Smooth muscle cell (in vitro differentiated cells): Measurements from ENCODE around the gene HNF1A. TPM values are rescaled to one million over a fixed set of nuclear protein-coding genes. Genes with fewer than 3 reads are reported as not detected.

ENCODE experiments used
- DNase-seq: peaks from one replicate; lab custom pipeline; 2025; ENCODE audit not compliant: unreplicated experiment; lab: John Stamatoyannopoulos, UW
- H2AFZ ChIP-seq: fragments of 200-600 bp; sonication (generic); 2 replicates; pipeline ENCODE4 v1.6.0; 2016; ENCODE audit warnings: antibody characterized with exemption, low read depth, mild to moderate bottlenecking
- H3F3A ChIP-seq: fragments of 200-600 bp; sonication (generic); 2 replicates; pipeline ENCODE4 v1.6.0; 2017; ENCODE audit warnings: antibody characterized with exemption, low read depth
- H3K27ac ChIP-seq: fragments of 200-600 bp; sonication (generic); 2 replicates; pipeline ENCODE4 v1.5.1; 2016; ENCODE audit warnings: low read depth, mild to moderate bottlenecking
- H3K27me3 ChIP-seq: fragments of 200-600 bp; sonication (generic); 2 replicates; pipeline ENCODE4 v1.6.1; 2016; ENCODE audit warnings: low read depth, mild to moderate bottlenecking
- H3K36me3 ChIP-seq: fragments of 200-600 bp; sonication (generic); 2 replicates; pipeline ENCODE4 v1.5.1; 2016; ENCODE audit warnings: low read depth
- H3K4me1 ChIP-seq: fragments of 200-600 bp; sonication (generic); 2 replicates; pipeline ENCODE4 v1.5.1; 2016; ENCODE audit warnings: low read depth
- H3K4me2 ChIP-seq: fragments of 200-600 bp; sonication (generic); 2 replicates; pipeline ENCODE4 v1.6.0; 2016; ENCODE audit warnings: mild to moderate bottlenecking
- H3K4me3 ChIP-seq: fragments of 200-600 bp; sonication (generic); 2 replicates; pipeline ENCODE4 v1.5.1; 2016; ENCODE audit warnings: mild to moderate bottlenecking
- H3K79me2 ChIP-seq: fragments of 200-600 bp; sonication (generic); 2 replicates; pipeline ENCODE4 v1.6.0; 2016; ENCODE audit warnings: low read depth, mild to moderate bottlenecking
- H3K9ac ChIP-seq: fragments of 200-600 bp; sonication (generic); 2 replicates; pipeline ENCODE4 v1.6.0; 2016; ENCODE audit warnings: low read depth
- H3K9me3 ChIP-seq: fragments of 200-600 bp; sonication (generic); replicated peaks from 2 replicates; pipeline ENCODE4 v1.5.1; 2016; ENCODE audit warnings: low read depth
- H4K20me1 ChIP-seq: fragments of 200-600 bp; sonication (generic); 2 replicates; pipeline ENCODE4 v1.6.0; 2016; ENCODE audit warnings: low read depth
- CTCF ChIP-seq: fragments of 200-600 bp; sonication (generic); IDR thresholded peaks from 2 replicates; pipeline ENCODE4 v1.5.1; 2017; ENCODE audit warnings: borderline replicate concordance, mild to moderate bottlenecking, antibody characterized with exemption; ENCODE audit not compliant: insufficient read depth, poor library complexity, severe bottlenecking
- WGBS: methylation state at CpG from one replicate; pipeline ENCODE4 v1.1.7; 2016; ENCODE audit warnings: low lambda C conversion rate; 5-methylcytosine and 5-hydroxymethylcytosine counted together
- polyA plus RNA-seq: library from polyadenylated mRNA; unstranded; fragments of >200 nt; fragmentation: Nextera tagmentation; extraction: Ambion mirVana; gene quantifications from 2 replicates; pipeline ENCODE4 v1.2.1, GENCODE V29; 2016
- total RNA-seq: library from RNA; depleted of rRNA; stranded (reverse); fragments of >200 nt; gene quantifications from 2 replicates; pipeline ENCODE4 v1.2.3, GENCODE V29; 2014

HNF1A gene
- total and polyA plus RNA-seq, 2 experiments from 2014 or later, result 0.09 TPM; not detected in 1

- no peaks in the 10 kb centered on the region for H4K20me1 ChIP-seq
- H3K79me2 ChIP-seq, result no peaks in the 10 kb centered on the region
- no peak overlapping the region for H2AFZ ChIP-seq
- H3K9me3 ChIP-seq, result no peaks in the 10 kb centered on the region
- H3F3A ChIP-seq, result no peaks in the 10 kb centered on the region
- no peak overlapping the region for H3K27ac ChIP-seq
- no peak for TF ChIP-seq CTCF
- no peaks in the 10 kb centered on the region for H3K4me1 ChIP-seq
- no peak overlapping the region for H3K9ac ChIP-seq
- H3K27me3 ChIP-seq, result no peaks in the 10 kb centered on the region
- H3K4me2 ChIP-seq, result no peak overlapping the region
- no peak overlapping the region for H3K4me3 ChIP-seq
- H3K36me3 ChIP-seq, result no peaks in the 10 kb centered on the region
- no peak for DNase-seq
- WGBS, result 94% methylated on average over 3 of the region's 3 CpGs
Observed at GRCh38 chr12:120938496-120938895, 39.8 kb upstream of the HNF1A start.

GRCh38 chr12:120939523-120939922, 38.8 kb upstream of the HNF1A start:
- no peaks in the 10 kb centered on the region for H3K4me1 ChIP-seq
- no peaks in the 10 kb centered on the region for H3K9me3 ChIP-seq
- no peak overlapping the region for H2AFZ ChIP-seq
- no peak for DNase-seq
- no peak overlapping the region for H3K9ac ChIP-seq
- no peaks in the 10 kb centered on the region for H4K20me1 ChIP-seq
- H3K4me3 ChIP-seq, result no peak overlapping the region
- H3K27me3 ChIP-seq, result no peaks in the 10 kb centered on the region
- no peaks in the 10 kb centered on the region for H3F3A ChIP-seq
- H3K4me2 ChIP-seq, result no peak overlapping the region
- no peak overlapping the region for H3K27ac ChIP-seq
- H3K79me2 ChIP-seq, result no peaks in the 10 kb centered on the region
- no peak for TF ChIP-seq CTCF
- no peaks in the 10 kb centered on the region for H3K36me3 ChIP-seq
- 66% methylated on average over 3 of the region's 3 CpGs for WGBS

GRCh38 chr12:120940006-120940405, 38.3 kb upstream of the HNF1A start:
- 84% methylated on average over 5 of the region's 5 CpGs for WGBS
- no peaks in the 10 kb centered on the region for H3K4me1 ChIP-seq

More at GRCh38 chr12:120940006-120940405, 38.3 kb upstream of the HNF1A start:
- Histone ChIP-seq H3K79me2 (no peaks in the 10 kb centered on the region), H2AFZ (no peak overlapping the region), H3K9me3 (no peaks in the 10 kb centered on the region), H3K36me3 (no peaks in the 10 kb centered on the region), H4K20me1 (no peaks in the 10 kb centered on the region), H3K4me3 (no peak overlapping the region), H3K27me3 (no peaks in the 10 kb centered on the region), H3K27ac (no peak overlapping the region), H3K9ac (no peak overlapping the region), H3F3A (no peaks in the 10 kb centered on the region), H3K4me2 (no peak overlapping the region)
- DNase-seq, result no peak
- no peak for TF ChIP-seq CTCF
